Thyroid gland (tissue), 4 donors: ENCODE results near the gene CTNNA3. TPM values are rescaled to one million over a fixed set of nuclear protein-coding genes. Genes with fewer than 3 reads are reported as not detected.

Source experiments
- DNase-seq, 2 donors: peaks; one replicate each; pipeline ENCODE4 v3.0.0-alpha.2; 2019
- H3K27ac ChIP-seq, 3 donors: fragments of 200-600 bp; sonication (generic); 1 replicate in 2 of 3; 2 replicates in 1 of 3; pipeline ENCODE4 v1.5.1; 2016 to 2019; ENCODE audit warnings: mild to moderate bottlenecking in 1 of 3, moderate library complexity in 1 of 3
- H3K27me3 ChIP-seq: fragments of 200-600 bp; sonication (generic); one replicate; pipeline ENCODE4 v1.5.1; 2019
- H3K36me3 ChIP-seq, 2 donors: fragments of 200-600 bp; sonication (generic); one replicate each; pipeline ENCODE4 v1.5.1; 2016 to 2019
- H3K4me1 ChIP-seq, 2 donors: fragments of 200-600 bp; sonication (generic); one replicate each; pipeline ENCODE4 v1.5.1; 2017 to 2019
- H3K4me3 ChIP-seq, 3 donors: fragments of 200-600 bp; sonication (generic); replicated peaks in 1 of 3; 1 replicate in 2 of 3; 2 replicates in 1 of 3; pipeline ENCODE4 v1.5.1; 2016; ENCODE audit warnings: mild to moderate bottlenecking in 1 of 3
- H3K9me3 ChIP-seq: fragments of 200-600 bp; sonication (generic); one replicate; pipeline ENCODE4 v1.5.1; 2017
- CTCF ChIP-seq, 6 experiments: fragments of 200-600 bp in 3 of 6; fragments of 450-650 bp in 3 of 6; sonication (generic) in 3 of 6; IDR thresholded peaks; one replicate each; pipeline ENCODE4 v1.5.1; 2016 to 2019; ENCODE audit warnings: antibody characterized with exemption in 6 of 6, mild to moderate bottlenecking in 2 of 6, inconsistent platforms in 1 of 6, moderate library complexity in 1 of 6
- POLR2A ChIP-seq, 2 donors: fragments of 450-650 bp; IDR thresholded peaks; one replicate each; pipeline ENCODE4 v1.6.1; 2017; ENCODE audit warnings: antibody characterized with exemption in 2 of 2, mild to moderate bottlenecking in 2 of 2, moderate library complexity in 1 of 2
- WGBS, 2 donors: methylation state at CpG; one replicate each; pipeline ENCODE4 v1.1.5; 2017; 5-methylcytosine and 5-hydroxymethylcytosine counted together
- intact Hi-C: fragments of 100-400 bp; cut with DNase I; formaldehyde crosslinking; loops from one replicate; pipeline ENCODE4 v1.15.1; 2023
- total RNA-seq, 4 donors: library from RNA; depleted of rRNA; stranded (reverse); fragments of >200 nt; gene quantifications; one replicate each; pipeline ENCODE4 v1.2.3, GENCODE V29; 2016

Gene CTNNA3
- total RNA-seq, 4 donors from 2014 or later = 0.11 to 0.79 (median 0.13) TPM; not detected in 1

GRCh38 chr10:66773472-66773817, 922.5 kb downstream of the CTNNA3 start:
- DNase-seq = no peak
- Histone ChIP-seq H3K27me3 (no peaks in the 10 kb centered on the region), H3K27ac (no peak overlapping the region), H3K9me3 (no peaks in the 10 kb centered on the region), H3K36me3 (no peaks in the 10 kb centered on the region), H3K4me3 (no peak overlapping the region), H3K4me1 (no peaks in the 10 kb centered on the region)
- intact Hi-C loops = no loop called here
- no peak for TF ChIP-seq CTCF (IDR thresholded peaks at IDR 0.05)
- TF ChIP-seq POLR2A (IDR thresholded peaks at IDR 0.05) = no peak
- WGBS, 2 donors = 80 to 82% methylated on average over 7 of the region's 7 CpGs

- no peaks in the 10 kb centered on the region for H3K36me3 ChIP-seq
Measured at GRCh38 chr10:66772548-66773471, 923.2 kb downstream of the CTNNA3 start.

GRCh38 chr10:66767707-66768106, 928.3 kb downstream of the CTNNA3 start:
- H3K4me3 ChIP-seq = no peak overlapping the region

More at GRCh38 chr10:66772548-66773471, 923.2 kb downstream of the CTNNA3 start:
- H3K27ac ChIP-seq = no peak overlapping the region
- 81 to 84% methylated on average over 4 of the region's 4 CpGs for WGBS, 2 donors
- H3K4me3 ChIP-seq = no peak overlapping the region
- no peaks in the 10 kb centered on the region for H3K9me3 ChIP-seq
- no peaks in the 10 kb centered on the region for H3K4me1 ChIP-seq
- no peaks in the 10 kb centered on the region for H3K27me3 ChIP-seq
- intact Hi-C loops = no loop called here
- TF ChIP-seq POLR2A (IDR thresholded peaks at IDR 0.05) (no peak), CTCF (IDR thresholded peaks at IDR 0.05) (no peak)
- no peak for DNase-seq

GRCh38 chr10:66762218-66762729, 933.7 kb downstream of the CTNNA3 start:
- Histone ChIP-seq H3K4me1 (no peaks in the 10 kb centered on the region), H3K27me3 (no peaks in the 10 kb centered on the region), H3K9me3 (no peaks in the 10 kb centered on the region), H3K36me3 (no peaks in the 10 kb centered on the region), H3K27ac (no peak overlapping the region), H3K4me3 (no peak overlapping the region)
- DNase-seq = no peak
- 75% methylated on average over 4 of the region's 4 CpGs for WGBS, 2 donors
- intact Hi-C loops = no loop called here
- TF ChIP-seq POLR2A (IDR thresholded peaks at IDR 0.05) (no peak), CTCF (IDR thresholded peaks at IDR 0.05) (no peak)

More at GRCh38 chr10:66767707-66768106, 928.3 kb downstream of the CTNNA3 start:
- Histone ChIP-seq H3K4me1 (no peaks in the 10 kb centered on the region), H3K36me3 (no peaks in the 10 kb centered on the region), H3K27ac (no peak overlapping the region), H3K27me3 (no peaks in the 10 kb centered on the region), H3K9me3 (no peaks in the 10 kb centered on the region)
- intact Hi-C loops = no loop called here
- no peak for DNase-seq
- TF ChIP-seq CTCF (IDR thresholded peaks at IDR 0.05) (no peak), POLR2A (IDR thresholded peaks at IDR 0.05) (no peak)
- 17 to 23% methylated on average over 2 of the region's 2 CpGs for WGBS, 2 donors

GRCh38 chr10:66760941-66761340, 935.1 kb downstream of the CTNNA3 start:
- TF ChIP-seq POLR2A (IDR thresholded peaks at IDR 0.05) = no peak
- no peak overlapping the region for H3K4me3 ChIP-seq
- H3K27me3 ChIP-seq = no peaks in the 10 kb centered on the region
- H3K27ac ChIP-seq = no peak overlapping the region
- WGBS, 2 donors = 91 to 97% methylated on average over 1 of the region's 1 CpG
- intact Hi-C loops = no loop called here
- no peaks in the 10 kb centered on the region for H3K36me3 ChIP-seq
- H3K9me3 ChIP-seq = no peaks in the 10 kb centered on the region
- no peaks in the 10 kb centered on the region for H3K4me1 ChIP-seq
- no peak for DNase-seq
